NCI-H1694 (cell line): Measurements from ENCODE around the gene MATN4.

Experiments
- DNase-seq: peaks from one replicate; lab custom pipeline; 2025; lab: John Stamatoyannopoulos, UW

Gene MATN4

DNA sequence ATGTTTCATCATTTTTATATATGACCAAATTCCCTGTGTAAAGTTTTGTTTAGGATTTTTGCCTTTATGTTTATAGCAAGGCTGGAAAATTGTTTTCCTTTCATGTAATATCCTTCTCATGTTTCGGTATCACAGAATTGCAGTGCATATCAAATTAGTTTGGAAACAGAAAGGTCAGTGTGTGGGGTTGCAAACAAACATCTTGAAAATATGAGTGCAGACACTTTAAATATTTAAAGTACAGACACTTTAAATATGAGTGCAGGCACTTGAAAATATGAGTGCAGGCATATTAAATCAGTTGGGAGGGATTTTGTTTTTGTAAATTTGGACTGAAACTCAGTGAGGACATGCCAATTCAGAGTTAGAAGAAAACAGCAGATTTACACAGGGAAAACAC lies 60.2 kb downstream of the MATN4 start:
- DNase-seq = no peak

DNA sequence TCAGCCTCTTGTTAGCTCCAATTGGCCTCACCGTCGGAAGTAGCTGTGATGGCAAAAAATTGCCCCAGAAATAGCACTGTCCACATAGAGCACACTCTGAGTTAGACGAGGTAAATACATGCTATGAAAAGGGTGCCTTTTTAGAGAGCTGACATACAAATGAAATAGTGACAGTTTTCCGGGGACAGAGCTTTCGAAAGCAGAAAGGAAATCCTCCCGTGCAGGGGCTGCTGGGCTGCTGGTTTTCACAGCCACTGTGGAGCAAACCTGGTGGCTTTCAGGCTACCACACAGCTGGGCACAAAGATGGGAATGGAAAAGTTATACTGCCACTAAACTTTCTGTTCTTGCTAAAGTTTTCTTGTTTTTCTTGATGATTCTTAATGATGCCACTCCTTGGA lies 62.0 kb downstream of the MATN4 start:
- DNase-seq = no peak
